ENCODE results near the gene KLRF1.
A peak's percentile ranks its signal among the peaks of the same experiment; 100 is the strongest.

KLRF1 gene

GRCh38 chr12:9809338-9809737 is 17.9 kb upstream of the KLRF1 start:
- DNase-seq: no peak

- DNase-seq: no peak
These were observed 17.4 kb upstream of the KLRF1 start for GRCh38 chr12:9809866-9810265.

- DNase-seq: peak in 1 of 5 experiments; percentile 56
These were observed 16.6 kb upstream of the KLRF1 start for GRCh38 chr12:9810671-9811070.

- DNase-seq: no peak
These were observed 15.7 kb upstream of the KLRF1 start for GRCh38 chr12:9811621-9812020.

- peak; percentile 77 to 93 (median 84) for DNase-seq
These were observed 13.2 kb upstream of the KLRF1 start for GRCh38 chr12:9813821-9814798.

- DNase-seq: no peak
These were observed 6.9 kb upstream of the KLRF1 start for GRCh38 chr12:9820281-9820930.

- DNase-seq: no peak
These were observed 2.2 kb downstream of the KLRF1 start for GRCh38 chr12:9829483-9829882.

GRCh38 chr12:9829982-9830381 is 2.7 kb downstream of the KLRF1 start:
- no peak for DNase-seq

- no peak for DNase-seq
These were observed 4.4 kb downstream of the KLRF1 start for GRCh38 chr12:9831720-9832119.

GRCh38 chr12:9843407-9843806 is 16.1 kb downstream of the KLRF1 start:
- DNase-seq: no peak

- DNase-seq: no peak
These were observed 21.6 kb downstream of the KLRF1 start for GRCh38 chr12:9848899-9849298.

- no peak for DNase-seq
These were observed 23.8 kb downstream of the KLRF1 start for GRCh38 chr12:9851050-9851449.

GRCh38 chr12:9851927-9852326 is 24.6 kb downstream of the KLRF1 start:
- DNase-seq: no peak

- DNase-seq: no peak
These were observed 28.9 kb downstream of the KLRF1 start for GRCh38 chr12:9856151-9856550.

- no peak for DNase-seq
These were observed 29.6 kb downstream of the KLRF1 start for GRCh38 chr12:9856894-9857293.

- DNase-seq: no peak
These were observed 30.9 kb downstream of the KLRF1 start for GRCh38 chr12:9858135-9858534.

GRCh38 chr12:9864913-9865675 is 37.8 kb downstream of the KLRF1 start:
- peak in 2 of 5 experiments; percentile 11 to 38 for DNase-seq

- peak in 1 of 5 experiments; percentile 13 for DNase-seq
These were observed 39.6 kb downstream of the KLRF1 start for GRCh38 chr12:9866860-9867269.

- peak in 1 of 5 experiments; percentile 31 for DNase-seq
These were observed 40.2 kb downstream of the KLRF1 start for GRCh38 chr12:9867531-9867930.

- peak in 1 of 5 experiments; percentile 55 for DNase-seq
These were observed 41.1 kb downstream of the KLRF1 start for GRCh38 chr12:9868311-9868801.

- peak in 1 of 5 experiments; percentile 9 for DNase-seq
These were observed 41.6 kb downstream of the KLRF1 start for GRCh38 chr12:9868951-9869306.

GRCh38 chr12:9869307-9870161 is 42.3 kb downstream of the KLRF1 start, which contains the start of gene CLEC2B:
Gene CLEC2B, minus strand, starts transcription at chr12:9869354.
- peak in 2 of 5 experiments; percentile 44 to 90 for DNase-seq

Measured in T-helper 2 cell (primary cell).